HL-60 (cell line): ENCODE data around the gene ARL3.

Experiments used
- CTCF ChIP-seq: IDR thresholded peaks from one replicate; pipeline ENCODE4 v1.5.1; 2011; ENCODE audit warnings: low read length, control low read depth, inconsistent platforms; ENCODE audit not compliant: insufficient read depth
- POLR2AphosphoS5 ChIP-seq: IDR thresholded peaks from 2 replicates; pipeline ENCODE4 v1.6.1; 2012; ENCODE audit warnings: low read depth
- TF ChIP-seq, protein P1 (sequence below): IDR thresholded peaks from 2 replicates; pipeline ENCODE4 v1.6.1; 2012; ENCODE audit warnings: low read depth; ENCODE audit not compliant: insufficient replicate concordance

- peak; percentile 10 for TF ChIP-seq CTCF
- TF ChIP-seq, protein P1, sequence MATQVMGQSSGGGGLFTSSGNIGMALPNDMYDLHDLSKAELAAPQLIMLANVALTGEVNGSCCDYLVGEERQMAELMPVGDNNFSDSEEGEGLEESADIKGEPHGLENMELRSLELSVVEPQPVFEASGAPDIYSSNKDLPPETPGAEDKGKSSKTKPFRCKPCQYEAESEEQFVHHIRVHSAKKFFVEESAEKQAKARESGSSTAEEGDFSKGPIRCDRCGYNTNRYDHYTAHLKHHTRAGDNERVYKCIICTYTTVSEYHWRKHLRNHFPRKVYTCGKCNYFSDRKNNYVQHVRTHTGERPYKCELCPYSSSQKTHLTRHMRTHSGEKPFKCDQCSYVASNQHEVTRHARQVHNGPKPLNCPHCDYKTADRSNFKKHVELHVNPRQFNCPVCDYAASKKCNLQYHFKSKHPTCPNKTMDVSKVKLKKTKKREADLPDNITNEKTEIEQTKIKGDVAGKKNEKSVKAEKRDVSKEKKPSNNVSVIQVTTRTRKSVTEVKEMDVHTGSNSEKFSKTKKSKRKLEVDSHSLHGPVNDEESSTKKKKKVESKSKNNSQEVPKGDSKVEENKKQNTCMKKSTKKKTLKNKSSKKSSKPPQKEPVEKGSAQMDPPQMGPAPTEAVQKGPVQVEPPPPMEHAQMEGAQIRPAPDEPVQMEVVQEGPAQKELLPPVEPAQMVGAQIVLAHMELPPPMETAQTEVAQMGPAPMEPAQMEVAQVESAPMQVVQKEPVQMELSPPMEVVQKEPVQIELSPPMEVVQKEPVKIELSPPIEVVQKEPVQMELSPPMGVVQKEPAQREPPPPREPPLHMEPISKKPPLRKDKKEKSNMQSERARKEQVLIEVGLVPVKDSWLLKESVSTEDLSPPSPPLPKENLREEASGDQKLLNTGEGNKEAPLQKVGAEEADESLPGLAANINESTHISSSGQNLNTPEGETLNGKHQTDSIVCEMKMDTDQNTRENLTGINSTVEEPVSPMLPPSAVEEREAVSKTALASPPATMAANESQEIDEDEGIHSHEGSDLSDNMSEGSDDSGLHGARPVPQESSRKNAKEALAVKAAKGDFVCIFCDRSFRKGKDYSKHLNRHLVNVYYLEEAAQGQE: no peak
- no peak for TF ChIP-seq POLR2AphosphoS5
These were observed 44.8 kb downstream of the ARL3 start for GRCh38 chr10:102669206-102670064.
